Activated CD8-positive, alpha-beta memory T cell treated with anti-CD3 and anti-CD28 coated beads, Interleukin-2, amount 50 U/mL, for 48 hours (primary cell): ENCODE measurements around the gene ROBO2.

Source experiments
- DNase-seq: peaks from one replicate; pipeline ENCODE4 v3.0.0-alpha.2; 2020

ROBO2 gene

GRCh38 chr3:77039606-77040171 lies at the start of gene ROBO2:
Gene ROBO2 (plus strand): TSS chr3:77040099. CDS start chr3:77040786, 687 bp downstream.
- DNase-seq: no peak

- no peak for DNase-seq
These were observed 49.3 kb upstream of the ROBO2 start for GRCh38 chr3:76990606-76991005.

GRCh38 chr3:76991165-76991564 lies 48.7 kb upstream of the ROBO2 start:
- DNase-seq: no peak

GRCh38 chr3:76997733-76998132 lies 42.2 kb upstream of the ROBO2 start:
- DNase-seq: no peak

- DNase-seq: no peak
These were observed 41.3 kb upstream of the ROBO2 start for GRCh38 chr3:76998555-76998954.

- DNase-seq: no peak
These were observed 38.7 kb upstream of the ROBO2 start for GRCh38 chr3:77001062-77001701.

- no peak for DNase-seq
These were observed 25.7 kb upstream of the ROBO2 start for GRCh38 chr3:77014226-77014625.

- DNase-seq: no peak
These were observed 14.4 kb upstream of the ROBO2 start for GRCh38 chr3:77025471-77025870.

GRCh38 chr3:77026904-77027634 lies 12.8 kb upstream of the ROBO2 start:
- DNase-seq: no peak

- no peak for DNase-seq
These were observed 11.9 kb upstream of the ROBO2 start for GRCh38 chr3:77028005-77028404.

- peak; percentile 46 for DNase-seq
These were observed 1.4 kb upstream of the ROBO2 start for GRCh38 chr3:77038468-77038929.

GRCh38 chr3:77038930-77039605 lies 831 bp upstream of the ROBO2 start:
- DNase-seq: no peak

GRCh38 chr3:77040216-77040615 lies 317 bp downstream of the ROBO2 start:
- DNase-seq: no peak

GRCh38 chr3:77040926-77041722 lies 1.2 kb downstream of the ROBO2 start:
- DNase-seq: no peak

GRCh38 chr3:77041811-77042210 lies 1.9 kb downstream of the ROBO2 start:
- DNase-seq: no peak

- no peak for DNase-seq
These were observed 2.4 kb downstream of the ROBO2 start for GRCh38 chr3:77042343-77042742.

GRCh38 chr3:77042882-77043281 lies 3.0 kb downstream of the ROBO2 start:
- DNase-seq: no peak

GRCh38 chr3:77045686-77046085 lies 5.8 kb downstream of the ROBO2 start:
- no peak for DNase-seq

- DNase-seq: no peak
These were observed 8.3 kb downstream of the ROBO2 start for GRCh38 chr3:77048186-77048585.

- no peak for DNase-seq
These were observed 11.7 kb downstream of the ROBO2 start for GRCh38 chr3:77051591-77051990.

GRCh38 chr3:77052051-77052501 lies 12.2 kb downstream of the ROBO2 start:
- DNase-seq: no peak
